ENCODE results near the gene SLC9A9. TPM values are rescaled to one million over a fixed set of nuclear protein-coding genes. Genes with fewer than 3 reads are reported as not detected.

Gene SLC9A9
- total and polyA plus RNA-seq, 10 donors, result 10.8 to 58.2 (median 44.7) TPM

DNA sequence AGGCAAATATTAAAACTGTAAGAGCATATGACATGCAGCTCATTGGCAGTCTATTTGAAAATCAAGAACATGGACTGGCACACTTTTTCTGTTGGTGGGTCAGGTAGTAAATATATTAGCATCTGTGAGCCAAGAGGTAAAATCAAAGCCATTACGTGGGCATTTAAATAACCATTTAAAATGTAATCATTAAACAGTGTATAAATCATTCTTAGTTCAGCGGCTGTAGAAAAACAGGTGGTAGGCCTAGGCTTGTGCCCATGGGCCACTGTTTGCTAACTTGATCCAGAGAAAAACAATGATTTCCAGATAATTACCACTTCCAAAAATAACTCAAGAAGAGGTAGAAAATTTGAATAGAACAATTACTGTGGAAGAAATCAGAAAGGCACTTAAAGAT, 623.6 kb downstream of the SLC9A9 start:
- 92 to 97% (median 94%) methylated on average over 2 of the region's 2 CpGs for WGBS, 5 donors
- H3K27ac ChIP-seq, result no peak overlapping the region
- intact Hi-C loops (cut with DNase I; ENCODE audit: low total_unique reads), result no loop called here
- H3K27me3 ChIP-seq (replicated peaks in 1 of 7), result no peaks in the 10 kb centered on the region
- H3K4me1 ChIP-seq, result no peaks in the 10 kb centered on the region
- no peaks in the 10 kb centered on the region for H3K36me3 ChIP-seq
- no peak for TF ChIP-seq POLR2A (IDR thresholded peaks at IDR 0.05)
- no peaks in the 10 kb centered on the region for H3K9me3 ChIP-seq
- no peak overlapping the region for H3K4me3 ChIP-seq
- DNase-seq, result no peak

DNA sequence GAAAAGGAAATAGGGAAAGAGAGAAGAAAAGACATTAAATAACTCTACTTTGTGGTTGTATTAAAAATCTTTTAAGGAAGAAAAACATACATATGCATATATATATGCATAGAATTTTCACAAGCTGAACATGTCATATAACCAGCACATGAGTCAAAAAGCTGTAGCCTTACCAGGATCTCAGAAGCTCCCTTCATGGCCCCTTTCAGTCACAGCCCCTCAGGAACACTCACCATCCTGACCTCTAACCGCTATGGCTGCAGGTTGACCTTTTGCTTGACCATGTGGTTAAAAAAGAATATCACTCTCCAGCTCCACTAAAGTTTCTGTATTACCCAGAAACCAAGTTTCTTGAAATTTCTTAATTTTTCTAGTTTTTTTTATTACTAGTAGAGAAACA, 625.3 kb downstream of the SLC9A9 start:
- WGBS, 5 donors, result 85 to 92% (median 89%) methylated on average over 1 of the region's 1 CpG
- H3K4me1 ChIP-seq, result peaks cover 0 to 6% (median 0%) of the 10 kb centered on the region in 6 donors
- no peak overlapping the region for H3K27ac ChIP-seq
- TF ChIP-seq POLR2AphosphoS5 (IDR thresholded peaks at IDR 0.05) (no peak), POLR2A (IDR thresholded peaks at IDR 0.05) (no peak)
- TF ChIP-seq, protein P1, sequence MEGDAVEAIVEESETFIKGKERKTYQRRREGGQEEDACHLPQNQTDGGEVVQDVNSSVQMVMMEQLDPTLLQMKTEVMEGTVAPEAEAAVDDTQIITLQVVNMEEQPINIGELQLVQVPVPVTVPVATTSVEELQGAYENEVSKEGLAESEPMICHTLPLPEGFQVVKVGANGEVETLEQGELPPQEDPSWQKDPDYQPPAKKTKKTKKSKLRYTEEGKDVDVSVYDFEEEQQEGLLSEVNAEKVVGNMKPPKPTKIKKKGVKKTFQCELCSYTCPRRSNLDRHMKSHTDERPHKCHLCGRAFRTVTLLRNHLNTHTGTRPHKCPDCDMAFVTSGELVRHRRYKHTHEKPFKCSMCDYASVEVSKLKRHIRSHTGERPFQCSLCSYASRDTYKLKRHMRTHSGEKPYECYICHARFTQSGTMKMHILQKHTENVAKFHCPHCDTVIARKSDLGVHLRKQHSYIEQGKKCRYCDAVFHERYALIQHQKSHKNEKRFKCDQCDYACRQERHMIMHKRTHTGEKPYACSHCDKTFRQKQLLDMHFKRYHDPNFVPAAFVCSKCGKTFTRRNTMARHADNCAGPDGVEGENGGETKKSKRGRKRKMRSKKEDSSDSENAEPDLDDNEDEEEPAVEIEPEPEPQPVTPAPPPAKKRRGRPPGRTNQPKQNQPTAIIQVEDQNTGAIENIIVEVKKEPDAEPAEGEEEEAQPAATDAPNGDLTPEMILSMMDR (IDR thresholded peaks at IDR 0.05 in 8 of 11, conservative IDR thresholded peaks at IDR 0.05 in 3 of 11), result no peak
- intact Hi-C loops (cut with DNase I; ENCODE audit: low total_unique reads), result no loop called here
- H3K27me3 ChIP-seq (replicated peaks in 1 of 7), result no peaks in the 10 kb centered on the region
- no peak for DNase-seq
- H3K4me3 ChIP-seq, result no peak overlapping the region
- no peaks in the 10 kb centered on the region for H3K9me3 ChIP-seq
- H3K36me3 ChIP-seq, result no peaks in the 10 kb centered on the region

DNA sequence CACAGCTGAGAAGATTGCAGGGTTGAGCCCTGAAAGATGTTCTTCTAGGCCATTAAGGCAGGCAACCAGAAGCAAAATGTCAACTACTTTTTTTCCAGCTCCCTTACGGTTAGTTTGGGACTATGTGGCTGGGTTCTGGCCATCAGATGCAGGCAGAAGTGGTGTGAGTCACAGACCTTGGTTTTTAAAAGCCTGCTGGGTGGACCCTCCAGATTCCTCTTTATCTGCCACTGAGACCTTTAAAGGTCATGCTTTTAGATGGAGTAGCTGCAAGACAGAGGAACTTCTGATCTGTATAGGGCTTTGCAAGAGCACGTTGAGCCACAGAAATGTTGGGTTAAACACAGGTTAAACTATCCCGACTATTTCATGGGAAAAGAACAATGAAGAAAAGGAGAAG, 625.8 kb downstream of the SLC9A9 start:
- 70 to 80% (median 76%) methylated on average over 3 of the region's 3 CpGs for WGBS, 5 donors
- Histone ChIP-seq H3K4me3 (no peak overlapping the region), H3K4me1 (peaks cover 0 to 11% (median 0%) of the 10 kb centered on the region in 6 donors), H3K27ac (no peak overlapping the region), H3K9me3 (no peaks in the 10 kb centered on the region), H3K36me3 (no peaks in the 10 kb centered on the region), H3K27me3 (replicated peaks in 1 of 7) (no peaks in the 10 kb centered on the region)
- intact Hi-C loops (cut with DNase I; ENCODE audit: low total_unique reads), result no loop called here
- TF ChIP-seq, protein P1 (IDR thresholded peaks at IDR 0.05 in 8 of 11, conservative IDR thresholded peaks at IDR 0.05 in 3 of 11), result no peak
- TF ChIP-seq POLR2A (IDR thresholded peaks at IDR 0.05) (no peak), POLR2AphosphoS5 (IDR thresholded peaks at IDR 0.05) (no peak)
- no peak for DNase-seq

DNA sequence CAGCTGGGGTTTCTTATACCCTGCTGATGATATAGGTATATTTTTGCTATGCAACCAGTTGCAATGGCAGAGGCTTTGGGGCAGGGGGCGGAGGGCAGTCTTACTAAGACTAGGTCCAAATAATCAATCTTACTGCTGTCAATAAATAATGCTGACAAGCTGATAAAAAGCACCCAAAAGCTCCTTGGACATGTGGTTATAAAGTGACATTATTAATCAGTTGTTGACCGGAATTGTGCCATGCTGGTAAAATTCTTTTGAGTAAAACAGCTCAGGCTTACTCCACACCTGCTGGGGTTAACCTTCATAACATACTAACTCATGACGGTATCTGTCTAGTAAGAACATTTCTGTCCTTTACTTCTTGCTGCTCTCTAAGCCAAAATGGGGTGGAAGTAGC, 626.8 kb downstream of the SLC9A9 start:
- Histone ChIP-seq H3K36me3 (no peaks in the 10 kb centered on the region), H3K9me3 (no peaks in the 10 kb centered on the region), H3K27ac (no peak overlapping the region), H3K27me3 (replicated peaks in 1 of 7) (no peaks in the 10 kb centered on the region), H3K4me3 (no peak overlapping the region), H3K4me1 (peaks cover 0 to 21% (median 4%) of the 10 kb centered on the region in 6 donors)
- no peak for TF ChIP-seq POLR2AphosphoS5 (IDR thresholded peaks at IDR 0.05)
- no peak for TF ChIP-seq POLR2A (IDR thresholded peaks at IDR 0.05)
- TF ChIP-seq, protein P1 (IDR thresholded peaks at IDR 0.05 in 8 of 11, conservative IDR thresholded peaks at IDR 0.05 in 3 of 11), result no peak
- DNase-seq, result no peak
- intact Hi-C loops (cut with DNase I; ENCODE audit: low total_unique reads), result no loop called here
- 90 to 93% (median 90%) methylated on average over 3 of the region's 3 CpGs for WGBS, 5 donors

DNA sequence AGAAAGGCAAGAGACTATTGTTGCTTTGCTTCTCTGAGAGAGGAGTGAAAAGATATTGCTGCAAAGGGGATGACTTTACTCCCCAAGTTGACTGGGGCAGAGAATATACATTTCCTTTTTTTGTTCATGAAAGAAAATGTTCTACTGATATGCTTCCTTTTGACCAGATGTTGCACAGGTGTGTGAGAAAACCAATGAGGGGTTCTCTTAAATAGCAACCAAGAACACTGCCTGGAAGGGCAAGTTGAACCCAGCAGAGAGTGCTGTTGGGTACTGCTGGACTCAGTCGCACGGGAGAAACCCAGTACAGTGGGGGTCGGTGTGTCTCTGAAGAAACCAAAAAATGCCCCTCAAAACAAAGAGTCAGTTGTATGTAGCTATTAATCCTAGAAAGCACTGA, 627.5 kb downstream of the SLC9A9 start:
- no peaks in the 10 kb centered on the region for H3K9me3 ChIP-seq
- no peak overlapping the region for H3K4me3 ChIP-seq
- H3K27me3 ChIP-seq (replicated peaks in 1 of 7), result no peaks in the 10 kb centered on the region
- no peak overlapping the region for H3K27ac ChIP-seq
- DNase-seq, result no peak
- H3K36me3 ChIP-seq, result no peaks in the 10 kb centered on the region
- WGBS, 5 donors, result 92 to 98% (median 94%) methylated on average over 3 of the region's 3 CpGs
- peaks cover 0 to 25% (median 4%) of the 10 kb centered on the region in 6 donors for H3K4me1 ChIP-seq
- intact Hi-C loops (cut with DNase I; ENCODE audit: low total_unique reads), result no loop called here
- TF ChIP-seq, protein P1 (IDR thresholded peaks at IDR 0.05 in 8 of 11, conservative IDR thresholded peaks at IDR 0.05 in 3 of 11), result no peak
- TF ChIP-seq POLR2AphosphoS5 (IDR thresholded peaks at IDR 0.05), result no peak
- no peak for TF ChIP-seq POLR2A (IDR thresholded peaks at IDR 0.05)
